ENCODE results near the gene RRP8.

The RRP8 gene

DNA sequence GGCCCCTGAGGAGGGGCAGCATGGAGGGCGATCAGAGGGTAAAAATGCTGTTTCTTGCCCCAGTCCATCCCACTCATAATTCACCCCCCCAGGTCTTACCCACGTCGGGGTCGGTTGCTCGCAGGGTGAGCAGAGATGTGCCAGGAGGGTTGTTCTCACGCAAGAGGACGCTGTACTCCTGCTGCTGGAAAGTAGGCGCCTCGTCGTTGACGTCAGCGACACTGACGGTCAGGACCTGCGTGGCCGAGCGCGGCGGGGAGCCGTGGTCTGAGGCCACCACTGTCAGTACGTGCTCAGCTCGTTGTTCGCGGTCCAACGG lies 26.1 kb upstream of the RRP8 start:
- H3K4me3 ChIP-seq (ENCODE audit: low read depth, low read length), result no peak overlapping the region
- in situ Hi-C loops (cut with HindIII; ENCODE audit: low sequenced_read_pairs), result no loop called here
- TF ChIP-seq, protein P1, sequence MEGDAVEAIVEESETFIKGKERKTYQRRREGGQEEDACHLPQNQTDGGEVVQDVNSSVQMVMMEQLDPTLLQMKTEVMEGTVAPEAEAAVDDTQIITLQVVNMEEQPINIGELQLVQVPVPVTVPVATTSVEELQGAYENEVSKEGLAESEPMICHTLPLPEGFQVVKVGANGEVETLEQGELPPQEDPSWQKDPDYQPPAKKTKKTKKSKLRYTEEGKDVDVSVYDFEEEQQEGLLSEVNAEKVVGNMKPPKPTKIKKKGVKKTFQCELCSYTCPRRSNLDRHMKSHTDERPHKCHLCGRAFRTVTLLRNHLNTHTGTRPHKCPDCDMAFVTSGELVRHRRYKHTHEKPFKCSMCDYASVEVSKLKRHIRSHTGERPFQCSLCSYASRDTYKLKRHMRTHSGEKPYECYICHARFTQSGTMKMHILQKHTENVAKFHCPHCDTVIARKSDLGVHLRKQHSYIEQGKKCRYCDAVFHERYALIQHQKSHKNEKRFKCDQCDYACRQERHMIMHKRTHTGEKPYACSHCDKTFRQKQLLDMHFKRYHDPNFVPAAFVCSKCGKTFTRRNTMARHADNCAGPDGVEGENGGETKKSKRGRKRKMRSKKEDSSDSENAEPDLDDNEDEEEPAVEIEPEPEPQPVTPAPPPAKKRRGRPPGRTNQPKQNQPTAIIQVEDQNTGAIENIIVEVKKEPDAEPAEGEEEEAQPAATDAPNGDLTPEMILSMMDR (IDR thresholded peaks at IDR 0.05; ENCODE audit: low read depth, low read length), result no peak
- DNase-seq (ENCODE audit: low read depth, low spot score), result no peak

DNA sequence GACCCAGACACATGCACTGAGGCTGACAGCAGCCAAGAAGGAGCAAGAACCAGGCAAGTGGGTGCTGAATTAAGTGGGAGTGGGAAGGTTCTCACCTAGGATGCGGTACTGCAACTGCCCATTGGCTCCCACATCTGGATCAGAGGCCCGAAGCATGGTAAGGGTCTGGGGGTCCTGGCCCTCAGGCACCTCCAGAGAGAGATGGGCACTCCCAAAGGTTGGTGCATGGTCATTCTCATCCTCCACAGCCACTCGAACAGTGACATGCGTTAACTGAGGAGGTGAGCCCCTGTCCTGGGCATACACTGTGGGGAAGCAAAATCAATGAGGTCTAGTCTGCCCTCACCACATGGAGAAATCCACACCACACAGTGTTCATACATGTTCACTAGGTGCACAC lies 25.1 kb upstream of the RRP8 start:
- in situ Hi-C loops (cut with HindIII; ENCODE audit: low sequenced_read_pairs), result no loop called here
- no peak overlapping the region for H3K4me3 ChIP-seq (ENCODE audit: low read depth, low read length)
- TF ChIP-seq, protein P1 (IDR thresholded peaks at IDR 0.05; ENCODE audit: low read depth, low read length), result no peak
- no peak for DNase-seq (ENCODE audit: low read depth, low spot score)

DNA sequence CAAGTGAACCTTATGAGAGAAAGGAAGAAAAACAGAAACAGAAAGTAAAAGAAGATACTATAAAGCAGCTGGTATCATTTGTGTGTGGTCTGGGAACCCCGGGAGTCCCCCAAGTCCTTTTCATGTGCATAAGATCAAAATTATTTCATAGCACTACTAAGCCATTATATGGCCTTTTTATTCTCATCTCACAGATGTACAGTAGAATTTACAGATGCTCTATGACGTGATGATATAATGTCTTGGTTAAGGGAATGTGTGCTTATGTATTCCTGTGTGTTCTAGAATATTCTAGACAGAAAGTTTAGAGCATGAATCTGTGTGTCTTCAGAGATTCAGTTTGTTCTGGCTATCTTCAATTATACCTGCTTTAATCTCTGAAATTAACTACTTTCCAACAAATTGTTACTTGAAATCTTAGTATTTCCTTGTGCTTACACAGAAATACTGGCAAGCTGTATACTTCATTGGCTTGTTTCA lies 24.4 kb upstream of the RRP8 start:
- in situ Hi-C loops (cut with HindIII; ENCODE audit: low sequenced_read_pairs), result no loop called here
- no peak for DNase-seq (ENCODE audit: low read depth, low spot score)
- TF ChIP-seq, protein P1 (IDR thresholded peaks at IDR 0.05; ENCODE audit: low read depth, low read length), result no peak
- H3K4me3 ChIP-seq (ENCODE audit: low read depth, low read length), result no peak overlapping the region

DNA sequence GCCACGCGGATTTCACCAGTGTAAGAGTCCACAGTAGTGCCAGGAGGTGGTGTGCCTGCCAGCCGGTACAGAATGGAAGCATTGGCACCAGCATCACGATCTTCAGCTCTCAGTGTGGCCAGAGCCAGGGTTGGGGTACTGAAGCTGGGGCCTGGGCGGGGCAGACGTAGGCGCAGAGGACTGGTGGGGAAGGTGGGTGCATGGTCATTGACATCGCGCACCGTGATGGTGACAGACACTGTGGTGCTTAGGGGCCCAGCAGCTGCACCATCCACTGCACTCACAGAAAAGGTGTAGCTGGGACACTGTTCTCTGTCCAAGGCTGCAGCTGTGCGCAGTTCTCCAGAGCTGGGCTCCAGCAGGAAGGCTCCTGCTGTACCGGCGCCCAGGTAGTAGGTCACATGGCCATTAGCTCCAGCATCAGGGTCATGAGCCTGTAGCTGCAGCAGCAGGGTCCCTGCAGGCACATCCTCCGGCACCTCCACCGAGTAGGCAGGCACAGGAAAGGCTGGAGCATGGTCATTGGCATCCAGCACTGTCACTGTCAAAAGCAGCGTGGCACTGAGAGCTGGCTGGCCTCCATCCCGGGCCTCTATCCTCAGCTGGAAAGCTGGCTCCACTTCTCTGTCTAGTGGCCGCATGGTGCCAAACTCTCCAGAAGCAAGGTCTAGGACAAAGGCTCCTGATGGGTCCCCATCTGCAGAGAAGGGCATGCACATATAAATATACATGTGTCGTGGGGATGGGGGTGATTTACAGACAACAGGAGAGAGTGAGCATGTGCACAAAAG lies 23.8 kb upstream of the RRP8 start:
- DNase-seq (ENCODE audit: low read depth, low spot score), result no peak
- in situ Hi-C loops (cut with HindIII; ENCODE audit: low sequenced_read_pairs), result no loop called here
- TF ChIP-seq, protein P1 (IDR thresholded peaks at IDR 0.05; ENCODE audit: low read depth, low read length), result no peak
- no peak overlapping the region for H3K4me3 ChIP-seq (ENCODE audit: low read depth, low read length)

DNA sequence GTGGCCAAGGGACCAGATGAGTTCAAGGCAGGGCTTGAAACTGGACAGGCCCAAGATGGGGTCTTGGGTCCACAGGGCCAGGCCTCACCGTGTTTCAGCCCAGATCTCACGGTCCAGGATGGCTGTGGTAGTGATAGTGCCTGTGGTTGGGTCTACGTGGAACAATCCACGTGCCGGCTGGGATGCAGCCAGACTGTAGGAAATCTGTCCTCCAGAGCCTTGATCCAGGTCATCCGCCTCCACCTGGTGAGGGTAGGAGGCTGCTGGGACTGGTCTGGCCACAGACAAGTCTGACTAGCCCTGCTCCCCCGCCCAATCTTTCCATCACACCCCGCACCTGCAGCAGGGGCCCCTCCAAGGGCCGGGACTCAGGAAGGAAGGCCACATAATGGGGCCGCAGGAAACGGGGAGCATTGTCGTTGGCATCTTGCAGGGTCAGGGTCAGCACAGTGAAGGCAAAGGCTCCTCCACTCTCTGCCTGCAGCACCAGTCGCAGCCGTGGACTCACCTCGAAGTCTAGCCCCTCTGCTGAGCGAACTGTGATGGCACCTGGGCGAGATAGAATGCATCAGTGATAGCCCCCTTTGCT lies 22.5 kb upstream of the RRP8 start:
- DNase-seq (ENCODE audit: low read depth, low spot score), result no peak
- in situ Hi-C loops (cut with HindIII; ENCODE audit: low sequenced_read_pairs), result no loop called here
- TF ChIP-seq, protein P1 (IDR thresholded peaks at IDR 0.05; ENCODE audit: low read depth, low read length), result no peak
- H3K4me3 ChIP-seq (ENCODE audit: low read depth, low read length), result no peak overlapping the region

DNA sequence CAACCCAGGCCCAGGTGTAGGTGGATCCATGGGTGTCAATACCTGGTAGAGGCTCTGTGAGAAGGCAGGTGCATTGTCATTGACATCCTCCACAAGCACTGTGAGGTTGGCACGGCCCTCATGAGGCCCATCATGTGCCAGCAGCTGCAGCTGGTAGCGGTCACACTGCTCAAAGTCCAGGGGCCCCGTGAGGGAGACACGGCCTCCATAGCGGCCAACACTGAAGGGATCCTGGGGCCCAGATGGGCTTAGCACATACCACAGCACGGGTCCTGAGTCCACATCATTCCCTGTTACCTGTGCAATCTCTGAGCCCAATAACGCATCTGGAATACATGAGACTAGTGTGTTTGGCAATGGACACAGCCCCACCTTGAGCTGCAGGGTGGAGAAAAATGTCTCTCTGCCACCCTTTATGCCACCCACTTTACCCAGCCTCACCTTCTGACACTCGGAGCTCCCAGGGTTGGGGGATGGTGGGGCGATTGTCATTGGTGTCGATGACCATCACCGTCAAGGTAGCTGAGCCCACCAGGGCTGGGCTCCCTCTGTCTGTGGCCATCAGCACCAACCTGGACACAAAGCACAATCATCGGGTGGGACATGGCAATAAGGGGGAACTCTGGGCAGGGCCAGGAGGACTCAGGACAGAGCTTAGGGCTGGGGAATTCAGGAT lies 21.9 kb upstream of the RRP8 start:
- no peak overlapping the region for H3K4me3 ChIP-seq (ENCODE audit: low read depth, low read length)
- DNase-seq (ENCODE audit: low read depth, low spot score), result no peak
- TF ChIP-seq, protein P1 (IDR thresholded peaks at IDR 0.05; ENCODE audit: low read depth, low read length), result no peak
- in situ Hi-C loops (cut with HindIII; ENCODE audit: low sequenced_read_pairs), result no loop called here
